Measurements from ENCODE around the gene SYNGR2. TPM values are rescaled to one million over a fixed set of nuclear protein-coding genes. Genes with fewer than 3 reads are reported as not detected.

The SYNGR2 gene
- total and polyA plus RNA-seq, 9 of the 15 experiments (the other 6 are each of a cell fraction or from before 2014, with no cell fraction given): 1.4 to 173 (median 87.8) TPM

- peak; percentile 54 to 56 for TF ChIP-seq E2F6 (IDR thresholded peaks at IDR 0.05; ENCODE audit: borderline replicate concordance in 1 of 2, extremely low read depth in 1 of 2, insufficient read depth in 1 of 2, insufficient read length in 1 of 2, low read depth in 1 of 2, low read length in 1 of 2, poor library complexity in 1 of 2, severe bottlenecking in 1 of 2)
- peak; percentile 79; the same call in 1 of the 2 replicates for TF ChIP-seq ZNF12 (CRISPR knock-in tag; IDR thresholded peaks at IDR 0.05)
- TF ChIP-seq, protein P1, sequence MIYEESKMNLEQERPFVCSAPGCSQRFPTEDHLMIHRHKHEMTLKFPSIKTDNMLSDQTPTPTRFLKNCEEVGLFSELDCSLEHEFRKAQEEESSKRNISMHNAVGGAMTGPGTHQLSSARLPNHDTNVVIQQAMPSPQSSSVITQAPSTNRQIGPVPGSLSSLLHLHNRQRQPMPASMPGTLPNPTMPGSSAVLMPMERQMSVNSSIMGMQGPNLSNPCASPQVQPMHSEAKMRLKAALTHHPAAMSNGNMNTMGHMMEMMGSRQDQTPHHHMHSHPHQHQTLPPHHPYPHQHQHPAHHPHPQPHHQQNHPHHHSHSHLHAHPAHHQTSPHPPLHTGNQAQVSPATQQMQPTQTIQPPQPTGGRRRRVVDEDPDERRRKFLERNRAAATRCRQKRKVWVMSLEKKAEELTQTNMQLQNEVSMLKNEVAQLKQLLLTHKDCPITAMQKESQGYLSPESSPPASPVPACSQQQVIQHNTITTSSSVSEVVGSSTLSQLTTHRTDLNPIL (CRISPR knock-in tag; IDR thresholded peaks at IDR 0.05): no peak
- 0 out of 2 replicates have a peak, but pooled peaks have one; percentile 6 for TF ChIP-seq BCOR (IDR thresholded peaks at IDR 0.05)
- TF ChIP-seq, protein P2, sequence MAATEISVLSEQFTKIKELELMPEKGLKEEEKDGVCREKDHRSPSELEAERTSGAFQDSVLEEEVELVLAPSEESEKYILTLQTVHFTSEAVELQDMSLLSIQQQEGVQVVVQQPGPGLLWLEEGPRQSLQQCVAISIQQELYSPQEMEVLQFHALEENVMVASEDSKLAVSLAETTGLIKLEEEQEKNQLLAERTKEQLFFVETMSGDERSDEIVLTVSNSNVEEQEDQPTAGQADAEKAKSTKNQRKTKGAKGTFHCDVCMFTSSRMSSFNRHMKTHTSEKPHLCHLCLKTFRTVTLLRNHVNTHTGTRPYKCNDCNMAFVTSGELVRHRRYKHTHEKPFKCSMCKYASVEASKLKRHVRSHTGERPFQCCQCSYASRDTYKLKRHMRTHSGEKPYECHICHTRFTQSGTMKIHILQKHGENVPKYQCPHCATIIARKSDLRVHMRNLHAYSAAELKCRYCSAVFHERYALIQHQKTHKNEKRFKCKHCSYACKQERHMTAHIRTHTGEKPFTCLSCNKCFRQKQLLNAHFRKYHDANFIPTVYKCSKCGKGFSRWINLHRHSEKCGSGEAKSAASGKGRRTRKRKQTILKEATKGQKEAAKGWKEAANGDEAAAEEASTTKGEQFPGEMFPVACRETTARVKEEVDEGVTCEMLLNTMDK (IDR thresholded peaks at IDR 0.05; ENCODE audit: borderline replicate concordance, insufficient read depth, low read depth, low read length, poor library complexity, severe bottlenecking): peak; percentile 93
- TF ChIP-seq NR4A1 (CRISPR knock-in tag; IDR thresholded peaks at IDR 0.05): no peak
- TF ChIP-seq NR4A1 (tag; IDR thresholded peaks at IDR 0.05): peak; percentile 51; the same call in 1 of the 2 replicates
- no peak for TF ChIP-seq ELF4 (CRISPR knock-in tag; IDR thresholded peaks at IDR 0.05)
- TF ChIP-seq TEAD2 (tag; IDR thresholded peaks at IDR 0.05): no peak
- TF ChIP-seq HMBOX1 (IDR thresholded peaks at IDR 0.05): 0 out of 2 replicates have a peak, but pooled peaks have one; percentile 14
- TF ChIP-seq, protein P3, sequence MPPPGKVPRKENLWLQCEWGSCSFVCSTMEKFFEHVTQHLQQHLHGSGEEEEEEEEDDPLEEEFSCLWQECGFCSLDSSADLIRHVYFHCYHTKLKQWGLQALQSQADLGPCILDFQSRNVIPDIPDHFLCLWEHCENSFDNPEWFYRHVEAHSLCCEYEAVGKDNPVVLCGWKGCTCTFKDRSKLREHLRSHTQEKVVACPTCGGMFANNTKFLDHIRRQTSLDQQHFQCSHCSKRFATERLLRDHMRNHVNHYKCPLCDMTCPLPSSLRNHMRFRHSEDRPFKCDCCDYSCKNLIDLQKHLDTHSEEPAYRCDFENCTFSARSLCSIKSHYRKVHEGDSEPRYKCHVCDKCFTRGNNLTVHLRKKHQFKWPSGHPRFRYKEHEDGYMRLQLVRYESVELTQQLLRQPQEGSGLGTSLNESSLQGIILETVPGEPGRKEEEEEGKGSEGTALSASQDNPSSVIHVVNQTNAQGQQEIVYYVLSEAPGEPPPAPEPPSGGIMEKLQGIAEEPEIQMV (tag; conservative IDR thresholded peaks at IDR 0.05; ENCODE audit: low read depth): no peak
- no peak for TF ChIP-seq NELFE (IDR thresholded peaks at IDR 0.05; ENCODE audit: insufficient read depth, insufficient read length)
- peak; percentile 63; the same call in 1 of the 2 replicates for TF ChIP-seq THAP12 (CRISPR knock-in tag; IDR thresholded peaks at IDR 0.05)
- TF ChIP-seq, protein P4, sequence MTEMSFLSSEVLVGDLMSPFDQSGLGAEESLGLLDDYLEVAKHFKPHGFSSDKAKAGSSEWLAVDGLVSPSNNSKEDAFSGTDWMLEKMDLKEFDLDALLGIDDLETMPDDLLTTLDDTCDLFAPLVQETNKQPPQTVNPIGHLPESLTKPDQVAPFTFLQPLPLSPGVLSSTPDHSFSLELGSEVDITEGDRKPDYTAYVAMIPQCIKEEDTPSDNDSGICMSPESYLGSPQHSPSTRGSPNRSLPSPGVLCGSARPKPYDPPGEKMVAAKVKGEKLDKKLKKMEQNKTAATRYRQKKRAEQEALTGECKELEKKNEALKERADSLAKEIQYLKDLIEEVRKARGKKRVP (CRISPR knock-in tag; IDR thresholded peaks at IDR 0.05): no peak
These were observed 30.8 kb upstream of the SYNGR2 start (continued) for GRCh38 chr17:78137392-78138203.

All from K562 (cell line).